Activated effector memory CD4-positive, alpha-beta T cell treated with anti-CD3 and anti-CD28 coated beads, Interleukin-2, amount 50 U/mL, for 16 hours (primary cell): ENCODE results near the gene ZNF616.
"Not testable (repeated sequence)": the region's sequence is repeated elsewhere in the genome, so short reads cannot be mapped to it uniquely, and the experiment has no call there.

Experiments
- DNase-seq: peaks from one replicate; pipeline ENCODE4 v3.0.0-alpha.2; 2020

ZNF616 gene

GRCh38 chr19:52102782-52103181 lies 37.0 kb downstream of the ZNF616 start:
- DNase-seq = no peak

GRCh38 chr19:52101866-52102562 lies 37.7 kb downstream of the ZNF616 start:
- DNase-seq = no peak

- no peak for DNase-seq
Measured at GRCh38 chr19:52099497-52100138, 40.1 kb downstream of the ZNF616 start.

- DNase-seq = not testable (repeated sequence)
Measured at GRCh38 chr19:52096416-52096815, 43.3 kb downstream of the ZNF616 start.

- peak; percentile 94 for DNase-seq
Measured at GRCh38 chr19:52095172-52096014, 44.3 kb downstream of the ZNF616 start, which contains the start of gene ZNF841. TSS of gene ZNF841 (minus strand) at chr19:52095765. CDS start at chr19:52084801, 10,964 bp downstream.

GRCh38 chr19:52094526-52095130 lies 45.1 kb downstream of the ZNF616 start:
- DNase-seq = no peak

- no peak for DNase-seq
Measured at GRCh38 chr19:52086481-52086880, 53.3 kb downstream of the ZNF616 start.

- DNase-seq = no peak
Measured at GRCh38 chr19:52070496-52070895, 69.2 kb downstream of the ZNF616 start.

GRCh38 chr19:52069653-52070052 lies 70.1 kb downstream of the ZNF616 start:
- DNase-seq = no peak

- DNase-seq = no peak
Measured at GRCh38 chr19:52066258-52066863, 73.4 kb downstream of the ZNF616 start.

- no peak for DNase-seq
Measured at GRCh38 chr19:52065399-52065798, 74.3 kb downstream of the ZNF616 start.
